OCI-LY3 (cell line): Measurements from ENCODE around the gene SPPL3.

Source experiments
- H2AFZ ChIP-seq: fragments of 200-600, 300-600 bp; shearing (Covaris generic); 2 replicates; pipeline ENCODE4 v1.6.0; 2014; ENCODE audit warnings: antibody characterized with exemption, low read depth, low read length
- H3K27ac ChIP-seq: fragments of 200-600, 300-600 bp; sonication (generic); 2 replicates; pipeline ENCODE4 v1.5.1; 2014; ENCODE audit warnings: mild to moderate bottlenecking, low read length, moderate library complexity, mixed read lengths
- H3K27me3 ChIP-seq: fragments of 200-600, 300-600 bp; sonication (generic); 2 replicates; pipeline ENCODE4 v1.6.1; 2014; ENCODE audit warnings: low read depth, low read length, mixed read lengths
- H3K36me3 ChIP-seq: fragments of 200-600, 300-600 bp; sonication (generic); replicated peaks from 2 replicates; pipeline ENCODE3; 2014; ENCODE audit warnings: low read depth, low read length, mixed read lengths
- H3K4me1 ChIP-seq: fragments of 300-600, 200-600 bp; sonication (generic); 2 replicates; pipeline ENCODE4 v1.6.1; 2014; ENCODE audit warnings: low read length, mixed read lengths
- H3K4me2 ChIP-seq: fragments of 200-600, 300-600 bp; sonication (generic); 2 replicates; pipeline ENCODE4 v1.6.1; 2014; ENCODE audit warnings: low read length, mixed read lengths
- H3K4me3 ChIP-seq: fragments of 300-600, 200-600 bp; sonication (generic); 2 replicates; pipeline ENCODE4 v1.5.1; 2014; ENCODE audit warnings: antibody characterized with exemption, mild to moderate bottlenecking, low read length, moderate library complexity
- H3K79me2 ChIP-seq: fragments of 300-600, 200-600 bp; shearing (Covaris generic); 2 replicates; pipeline ENCODE4 v1.6.1; 2014; ENCODE audit warnings: mild to moderate bottlenecking, low read length, mixed read lengths
- H3K9ac ChIP-seq: fragments of 300-600, 200-600 bp; shearing (Covaris generic); 2 replicates; pipeline ENCODE4 v1.6.0; 2014; ENCODE audit warnings: mild to moderate bottlenecking, low read length, moderate library complexity
- H3K9me3 ChIP-seq: fragments of 200-600, 300-600 bp; shearing (Covaris generic); 2 replicates; pipeline ENCODE4 v1.6.1; 2014; ENCODE audit warnings: low read length, mixed read lengths; ENCODE audit not compliant: insufficient read depth
- H4K20me1 ChIP-seq: fragments of 200-600, 300-600 bp; sonication (generic); 2 replicates; pipeline ENCODE4 v1.6.1; 2016; ENCODE audit warnings: low read length, mixed read lengths; ENCODE audit not compliant: insufficient read depth
- EZH2phosphoT487 ChIP-seq: fragments of 200-600 bp; shearing (Covaris generic); IDR thresholded peaks from 2 replicates; pipeline ENCODE4 v1.6.1; 2018; ENCODE audit warnings: antibody characterized with exemption, mixed run types, low read depth
- TF ChIP-seq, protein P1 (sequence below): fragments of 200-600, 300-600 bp; sonication (generic); IDR thresholded peaks from 2 replicates; pipeline ENCODE4 v1.5.1; 2014; ENCODE audit warnings: antibody characterized with exemption, low read length, low read depth

SPPL3 gene

GRCh38 chr12:120814903-120815429, 89.2 kb downstream of the SPPL3 start:
- Histone ChIP-seq H3K79me2 (peaks cover 50% of the 10 kb centered on the region), H3K9ac (no peak overlapping the region), H3K27ac (no peak overlapping the region)

DNA sequence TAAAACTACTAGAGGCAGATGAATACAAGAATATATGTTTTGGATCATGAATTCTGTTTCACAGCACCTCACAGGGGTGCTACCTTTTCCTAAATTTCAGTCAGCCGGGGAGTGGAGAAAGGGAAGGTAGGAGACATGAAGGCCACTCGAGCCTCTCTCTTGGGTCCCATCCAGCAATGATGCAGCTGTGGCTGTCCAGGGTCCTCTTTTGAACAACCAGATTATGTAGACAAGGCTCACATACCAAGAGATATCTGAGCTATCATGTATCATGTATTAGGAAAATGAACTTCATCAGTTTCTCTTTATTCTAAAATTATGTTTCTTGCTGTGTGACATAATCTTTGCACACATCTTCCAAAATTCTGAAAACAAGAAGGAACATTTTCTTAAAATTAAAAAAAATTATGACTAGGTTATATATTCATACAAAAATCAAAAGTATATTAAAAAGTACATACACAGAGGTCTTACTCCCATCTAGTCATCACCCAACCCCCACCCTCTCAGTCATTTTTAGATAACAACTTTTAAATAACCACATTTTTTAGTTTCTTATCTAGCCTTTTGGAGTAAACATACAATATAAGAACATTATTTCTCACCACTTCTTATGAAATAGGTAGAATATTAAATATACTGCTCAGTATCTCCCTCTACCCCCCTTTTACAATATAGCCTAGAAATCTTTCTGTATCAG, 89.8 kb downstream of the SPPL3 start:
- no peak overlapping the region for H2AFZ ChIP-seq
- no peak overlapping the region for H3K27ac ChIP-seq
- TF ChIP-seq EZH2phosphoT487, result no peak
- TF ChIP-seq, protein P1, sequence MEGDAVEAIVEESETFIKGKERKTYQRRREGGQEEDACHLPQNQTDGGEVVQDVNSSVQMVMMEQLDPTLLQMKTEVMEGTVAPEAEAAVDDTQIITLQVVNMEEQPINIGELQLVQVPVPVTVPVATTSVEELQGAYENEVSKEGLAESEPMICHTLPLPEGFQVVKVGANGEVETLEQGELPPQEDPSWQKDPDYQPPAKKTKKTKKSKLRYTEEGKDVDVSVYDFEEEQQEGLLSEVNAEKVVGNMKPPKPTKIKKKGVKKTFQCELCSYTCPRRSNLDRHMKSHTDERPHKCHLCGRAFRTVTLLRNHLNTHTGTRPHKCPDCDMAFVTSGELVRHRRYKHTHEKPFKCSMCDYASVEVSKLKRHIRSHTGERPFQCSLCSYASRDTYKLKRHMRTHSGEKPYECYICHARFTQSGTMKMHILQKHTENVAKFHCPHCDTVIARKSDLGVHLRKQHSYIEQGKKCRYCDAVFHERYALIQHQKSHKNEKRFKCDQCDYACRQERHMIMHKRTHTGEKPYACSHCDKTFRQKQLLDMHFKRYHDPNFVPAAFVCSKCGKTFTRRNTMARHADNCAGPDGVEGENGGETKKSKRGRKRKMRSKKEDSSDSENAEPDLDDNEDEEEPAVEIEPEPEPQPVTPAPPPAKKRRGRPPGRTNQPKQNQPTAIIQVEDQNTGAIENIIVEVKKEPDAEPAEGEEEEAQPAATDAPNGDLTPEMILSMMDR, result no peak
- no peaks in the 10 kb centered on the region for H3K9me3 ChIP-seq
- H3K36me3 ChIP-seq, result peaks cover 5% of the 10 kb centered on the region
- peaks cover 44% of the 10 kb centered on the region for H3K79me2 ChIP-seq
- H3K9ac ChIP-seq, result no peak overlapping the region
- peaks cover 25% of the 10 kb centered on the region for H3K4me1 ChIP-seq
- H3K4me2 ChIP-seq, result no peak overlapping the region
- H4K20me1 ChIP-seq, result no peaks in the 10 kb centered on the region
- no peak overlapping the region for H3K4me3 ChIP-seq
- no peaks in the 10 kb centered on the region for H3K27me3 ChIP-seq

More at GRCh38 chr12:120814903-120815429, 89.2 kb downstream of the SPPL3 start:
- H3K4me3 ChIP-seq, result no peak overlapping the region
- H3K4me2 ChIP-seq, result no peak overlapping the region
- H3K27me3 ChIP-seq, result no peaks in the 10 kb centered on the region
- no peak overlapping the region for H2AFZ ChIP-seq
- H3K4me1 ChIP-seq, result peaks cover 25% of the 10 kb centered on the region
- no peaks in the 10 kb centered on the region for H4K20me1 ChIP-seq
- TF ChIP-seq, protein P1, result no peak
- no peak for TF ChIP-seq EZH2phosphoT487
- H3K9me3 ChIP-seq, result no peaks in the 10 kb centered on the region
- H3K36me3 ChIP-seq, result no peaks in the 10 kb centered on the region

DNA sequence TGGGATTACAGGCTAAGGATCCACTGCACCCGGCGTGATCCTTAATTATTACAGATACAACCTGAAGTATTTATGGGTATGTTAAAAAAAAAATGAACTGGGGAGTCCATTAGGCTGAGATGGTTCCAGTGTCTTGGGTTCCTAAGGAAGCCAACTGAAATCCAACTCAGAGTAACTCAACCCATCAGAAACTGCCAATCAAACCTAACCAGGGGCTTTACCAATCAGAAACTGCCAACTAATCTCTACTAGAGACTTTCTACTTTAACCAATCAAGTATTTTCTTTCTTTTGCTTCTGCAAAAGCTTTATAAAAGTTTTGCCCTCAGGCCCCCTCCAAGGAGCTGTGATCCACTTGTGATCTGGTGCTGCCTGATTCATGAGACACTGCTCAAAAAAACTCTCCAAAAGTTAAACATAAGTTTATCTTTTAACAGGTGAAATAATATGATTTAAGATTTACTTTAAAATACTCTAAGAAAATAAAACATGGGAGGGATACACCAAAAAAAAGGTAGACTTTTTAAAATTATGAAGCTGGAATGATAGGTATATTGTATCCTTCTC, 90.5 kb downstream of the SPPL3 start:
- Histone ChIP-seq H3K79me2 (peaks cover 38% of the 10 kb centered on the region), H3K27me3 (no peaks in the 10 kb centered on the region), H3K9ac (no peak overlapping the region), H3K36me3 (peaks cover 6% of the 10 kb centered on the region), H2AFZ (no peak overlapping the region), H3K4me3 (no peak overlapping the region), H3K4me2 (no peak overlapping the region), H4K20me1 (no peaks in the 10 kb centered on the region), H3K9me3 (no peaks in the 10 kb centered on the region), H3K27ac (no peak overlapping the region), H3K4me1 (peaks cover 25% of the 10 kb centered on the region)
- TF ChIP-seq, protein P1, result no peak
- no peak for TF ChIP-seq EZH2phosphoT487

GRCh38 chr12:120810021-120810420, 94.1 kb downstream of the SPPL3 start:
- no peak for TF ChIP-seq EZH2phosphoT487
- TF ChIP-seq, protein P1, result no peak
- Histone ChIP-seq H3K4me3 (no peak overlapping the region), H3K9ac (no peak overlapping the region), H3K36me3 (peaks cover 6% of the 10 kb centered on the region), H4K20me1 (no peaks in the 10 kb centered on the region), H3K27me3 (no peaks in the 10 kb centered on the region), H2AFZ (no peak overlapping the region), H3K4me1 (peaks cover 23% of the 10 kb centered on the region), H3K27ac (no peak overlapping the region), H3K79me2 (peaks cover 15% of the 10 kb centered on the region; the same call in 1 of the 2 replicates), H3K4me2 (no peak overlapping the region), H3K9me3 (no peaks in the 10 kb centered on the region)
